Muscle layer of colon (tissue), 2 donors: ENCODE data around the gene OGFR.

Source experiments
- H3K27ac ChIP-seq: one replicate; pipeline ENCODE4 v1.7.0; 2013; ENCODE audit warnings: low read depth, mild to moderate bottlenecking, low read length, moderate library complexity
- H3K27me3 ChIP-seq, 2 donors: one replicate each; pipeline ENCODE4 v1.7.0; 2013; ENCODE audit warnings: low read length in 2 of 2, mild to moderate bottlenecking in 2 of 2; ENCODE audit not compliant: insufficient read depth in 2 of 2, control insufficient read depth in 1 of 2
- H3K36me3 ChIP-seq: one replicate; pipeline ENCODE4 v1.7.0; 2013; ENCODE audit warnings: mild to moderate bottlenecking, low read length; ENCODE audit not compliant: insufficient read depth
- H3K4me1 ChIP-seq: one replicate; pipeline ENCODE4 v1.7.0; 2013; ENCODE audit warnings: mild to moderate bottlenecking, low read length; ENCODE audit not compliant: insufficient read depth
- H3K4me3 ChIP-seq, 2 donors: one replicate each; pipeline ENCODE4 v1.7.0; 2013; ENCODE audit warnings: low read length in 2 of 2, low read depth in 1 of 2, mild to moderate bottlenecking in 1 of 2, moderate library complexity in 1 of 2
- H3K9ac ChIP-seq: one replicate; pipeline ENCODE4 v1.7.0; 2013; ENCODE audit warnings: low read length
- H3K9me3 ChIP-seq: one replicate; pipeline ENCODE4 v1.7.0; 2013; ENCODE audit warnings: mild to moderate bottlenecking, low read length
- donor health status: abdominal sarcoma.
- donor health status: Adenocarcinoma of cecum.

The OGFR gene

DNA sequence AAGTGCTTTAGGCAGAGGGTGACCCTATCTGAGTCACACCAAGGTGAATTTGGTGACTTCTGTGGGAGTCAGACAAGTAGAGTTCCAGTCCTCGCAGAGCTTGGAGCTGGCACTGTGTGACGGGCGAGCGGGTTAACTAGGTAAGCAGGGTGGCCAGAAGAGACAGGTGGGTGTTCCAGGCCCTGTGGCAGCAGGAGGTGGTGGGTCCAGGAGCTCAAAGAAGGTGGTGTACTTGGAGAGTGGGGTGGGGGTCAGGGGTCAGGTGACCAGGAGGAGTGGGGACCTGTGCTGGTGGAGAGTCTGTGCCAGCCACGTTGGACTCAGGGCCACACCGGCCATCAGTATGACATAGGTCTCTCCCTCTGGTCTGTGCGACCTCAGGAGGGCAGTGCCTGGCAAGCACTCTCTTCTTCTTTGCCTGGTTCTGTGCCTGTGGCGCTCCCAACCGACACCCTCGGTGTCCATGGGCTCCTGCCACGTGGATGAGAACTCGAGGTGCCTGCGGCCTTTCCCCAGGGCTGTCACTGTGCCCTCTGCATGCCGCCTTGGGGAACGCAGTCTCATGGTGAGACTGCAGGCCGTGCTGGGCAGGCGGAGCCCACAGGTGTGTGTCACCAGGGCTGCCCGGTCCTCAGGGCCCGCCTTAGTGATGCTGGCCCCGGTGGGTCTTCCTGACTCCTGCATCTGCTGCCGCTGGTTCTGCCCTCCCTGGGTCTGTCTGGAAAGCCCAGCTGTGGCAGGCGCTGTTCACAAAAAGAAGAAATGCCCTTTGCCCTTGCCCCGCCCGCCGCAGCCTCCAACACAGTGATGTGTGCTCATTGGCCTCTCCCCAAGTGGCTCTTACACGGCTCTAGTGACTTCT lies 6.7 kb upstream of the OGFR start:
- Histone ChIP-seq H3K4me3 (peak overlapping the region; percentile 32 to 52), H3K36me3 (peaks cover 34% of the 10 kb centered on the region), H3K9ac (peak overlapping the region; percentile 34), H3K4me1 (peaks cover 33% of the 10 kb centered on the region), H3K27ac (peak overlapping the region; percentile 23), H3K27me3 (no peaks in the 10 kb centered on the region), H3K9me3 (no peaks in the 10 kb centered on the region)

GRCh38 chr20:62799036-62799435 lies 5.6 kb upstream of the OGFR start:
- Histone ChIP-seq H3K9me3 (no peaks in the 10 kb centered on the region), H3K4me1 (peaks cover 32% of the 10 kb centered on the region), H3K27me3 (no peaks in the 10 kb centered on the region), H3K36me3 (peaks cover 34% of the 10 kb centered on the region), H3K4me3 (no peak overlapping the region), H3K27ac (no peak overlapping the region), H3K9ac (no peak overlapping the region)

- peaks cover 32% of the 10 kb centered on the region for H3K4me1 ChIP-seq
- H3K4me3 ChIP-seq, result no peak overlapping the region
- no peak overlapping the region for H3K27ac ChIP-seq
- peaks cover 34% of the 10 kb centered on the region for H3K36me3 ChIP-seq
- H3K9ac ChIP-seq, result no peak overlapping the region
- no peaks in the 10 kb centered on the region for H3K27me3 ChIP-seq
- H3K9me3 ChIP-seq, result no peaks in the 10 kb centered on the region
Measured at GRCh38 chr20:62799459-62799858, 5.2 kb upstream of the OGFR start.

DNA sequence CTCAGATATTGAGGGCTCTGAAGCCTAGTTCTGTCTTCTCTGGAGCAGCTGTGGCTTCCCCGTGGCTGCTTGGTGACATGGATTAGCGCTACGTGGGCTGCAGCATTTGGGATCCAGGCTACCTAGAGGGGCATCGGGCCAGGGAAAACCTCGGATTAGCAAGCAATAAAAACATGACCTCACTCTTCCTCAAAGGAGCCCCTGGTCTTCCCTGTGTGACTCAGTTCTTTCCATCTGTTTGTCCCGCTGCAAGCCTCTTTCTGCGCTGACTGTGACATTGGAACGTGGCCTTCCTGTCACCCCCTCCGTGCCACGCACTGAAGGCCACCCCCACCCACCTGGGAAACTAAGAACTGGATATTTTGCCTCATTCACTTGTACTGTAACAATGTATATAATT lies 4.8 kb upstream of the OGFR start:
- no peaks in the 10 kb centered on the region for H3K27me3 ChIP-seq
- H3K9me3 ChIP-seq, result no peaks in the 10 kb centered on the region
- peaks cover 34% of the 10 kb centered on the region for H3K36me3 ChIP-seq
- H3K27ac ChIP-seq, result no peak overlapping the region
- no peak overlapping the region for H3K4me3 ChIP-seq
- H3K9ac ChIP-seq, result no peak overlapping the region
- H3K4me1 ChIP-seq, result peaks cover 32% of the 10 kb centered on the region

- H3K36me3 ChIP-seq, result peaks cover 34% of the 10 kb centered on the region
- no peaks in the 10 kb centered on the region for H3K9me3 ChIP-seq
- H3K4me3 ChIP-seq, result no peak overlapping the region
- no peaks in the 10 kb centered on the region for H3K27me3 ChIP-seq
- H3K27ac ChIP-seq, result no peak overlapping the region
- peaks cover 32% of the 10 kb centered on the region for H3K4me1 ChIP-seq
- H3K9ac ChIP-seq, result no peak overlapping the region
Measured at GRCh38 chr20:62800314-62801259, 4.0 kb upstream of the OGFR start.

DNA sequence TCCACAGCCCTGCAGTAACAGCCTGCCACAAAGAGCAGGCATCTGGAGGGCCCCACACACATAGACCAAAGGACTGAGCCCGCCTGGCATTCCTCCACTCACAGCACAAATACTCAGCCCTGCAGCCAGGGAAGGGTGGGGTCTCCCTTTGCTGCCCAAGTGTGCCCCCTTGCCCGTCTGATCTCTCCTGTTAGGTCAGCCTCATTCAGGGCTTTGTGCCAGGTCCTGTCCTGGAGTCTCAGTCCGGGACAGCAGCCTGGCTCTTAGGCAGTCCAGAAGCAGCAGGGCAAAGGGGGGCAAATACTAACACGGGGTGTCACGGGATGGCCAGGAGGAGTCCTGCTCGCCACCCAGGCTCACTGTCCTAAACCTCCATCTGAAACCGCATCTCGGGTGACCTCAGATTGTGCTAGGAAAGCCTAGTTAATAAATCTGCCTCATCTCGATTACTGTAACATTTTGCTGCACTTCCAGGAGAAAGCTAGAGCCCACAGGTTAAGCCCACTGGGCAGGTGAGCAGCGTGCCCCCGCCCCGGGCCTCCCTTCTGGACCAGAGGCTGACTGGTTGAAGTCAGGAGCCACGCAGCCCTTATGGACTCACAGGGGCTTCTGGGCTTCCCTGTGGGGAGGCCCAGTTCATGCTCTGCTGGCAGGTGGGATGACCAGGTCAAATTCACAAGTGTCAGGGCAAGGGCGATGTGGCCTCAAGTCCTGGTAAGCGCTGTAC lies 3.2 kb upstream of the OGFR start:
- Histone ChIP-seq H3K27me3 (no peaks in the 10 kb centered on the region), H3K9ac (no peak overlapping the region), H3K36me3 (peaks cover 34% of the 10 kb centered on the region), H3K4me1 (peaks cover 40% of the 10 kb centered on the region), H3K9me3 (no peaks in the 10 kb centered on the region), H3K4me3 (no peak overlapping the region), H3K27ac (no peak overlapping the region)

GRCh38 chr20:62802026-62802712 lies 2.5 kb upstream of the OGFR start:
- Histone ChIP-seq H3K27me3 (no peaks in the 10 kb centered on the region), H3K9ac (no peak overlapping the region), H3K4me1 (peaks cover 45% of the 10 kb centered on the region), H3K27ac (peak overlapping the region; percentile 3), H3K36me3 (peaks cover 34% of the 10 kb centered on the region), H3K9me3 (no peaks in the 10 kb centered on the region), H3K4me3 (no peak overlapping the region)

GRCh38 chr20:62804021-62804626 lies 511 bp upstream of the OGFR start:
- Histone ChIP-seq H3K36me3 (peaks cover 39% of the 10 kb centered on the region), H3K27ac (peak overlapping the region; percentile 62), H3K9ac (no peak overlapping the region), H3K27me3 (no peaks in the 10 kb centered on the region), H3K9me3 (no peaks in the 10 kb centered on the region), H3K4me3 (peak overlapping the region in 1 of 2 donors; percentile 52), H3K4me1 (peaks cover 51% of the 10 kb centered on the region)

- H3K4me3 ChIP-seq, result peak overlapping the region; percentile 67 to 97
- H3K9me3 ChIP-seq, result no peaks in the 10 kb centered on the region
- H3K36me3 ChIP-seq, result peaks cover 40% of the 10 kb centered on the region
- H3K27me3 ChIP-seq, result no peaks in the 10 kb centered on the region
- peak overlapping the region; percentile 23 for H3K9ac ChIP-seq
- H3K27ac ChIP-seq, result peak overlapping the region; percentile 83
- H3K4me1 ChIP-seq, result peaks cover 51% of the 10 kb centered on the region
Measured at GRCh38 chr20:62805155-62805710, 598 bp downstream of the OGFR start.

DNA sequence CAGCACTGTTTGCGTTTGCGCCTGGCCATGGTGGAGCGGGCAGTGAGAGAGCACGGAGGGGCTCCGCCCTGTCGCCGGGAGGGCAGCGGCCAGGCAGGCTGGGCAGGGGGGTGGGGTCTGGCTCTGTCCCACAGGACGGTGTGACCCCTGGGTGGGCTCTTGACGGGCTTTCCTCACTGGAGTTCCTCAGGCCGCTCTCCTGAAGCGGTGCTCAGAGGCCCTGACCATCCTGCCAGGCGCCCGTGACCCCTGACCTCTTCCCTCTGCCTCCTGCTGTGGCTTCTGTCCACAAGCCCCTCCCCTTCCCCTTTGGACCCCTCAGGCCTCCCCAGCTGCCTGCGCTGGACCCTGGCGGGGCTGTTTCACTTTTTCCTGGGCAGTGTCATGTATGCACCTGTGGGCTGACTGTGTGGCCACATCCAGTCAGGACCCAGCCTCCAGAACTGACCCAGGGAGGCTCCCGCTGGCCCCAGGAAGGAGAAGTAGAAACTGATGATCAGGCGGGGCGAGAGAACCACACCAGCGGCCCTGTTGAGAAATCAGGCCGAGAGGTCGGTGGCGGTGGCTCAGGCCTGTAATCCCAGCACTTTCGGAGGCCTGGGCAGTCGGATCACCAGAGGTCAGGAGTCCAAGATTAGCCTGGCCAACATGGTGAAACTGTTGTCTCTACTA lies 1.2 kb downstream of the OGFR start:
- peaks cover 40% of the 10 kb centered on the region for H3K36me3 ChIP-seq
- no peaks in the 10 kb centered on the region for H3K27me3 ChIP-seq
- peak overlapping the region; percentile 67 to 97 for H3K4me3 ChIP-seq
- peak overlapping the region; percentile 83 for H3K27ac ChIP-seq
- H3K9ac ChIP-seq, result peak overlapping the region; percentile 23
- peaks cover 51% of the 10 kb centered on the region for H3K4me1 ChIP-seq
- no peaks in the 10 kb centered on the region for H3K9me3 ChIP-seq
